GM12801 (cell line): ENCODE data around the gene IGFBP2.

ENCODE experiments used
- CTCF ChIP-seq: IDR thresholded peaks from one replicate; pipeline ENCODE4 v1.5.1; 2011; ENCODE audit warnings: control low read depth; ENCODE audit not compliant: insufficient read length; ENCODE audit errors: extremely low read depth

Gene IGFBP2

GRCh38 chr2:216666461-216667233 lies 33.4 kb downstream of the IGFBP2 start:
- TF ChIP-seq CTCF, result peak; percentile 61

- no peak for TF ChIP-seq CTCF
Measured at GRCh38 chr2:216670266-216671080, 37.3 kb downstream of the IGFBP2 start.

DNA sequence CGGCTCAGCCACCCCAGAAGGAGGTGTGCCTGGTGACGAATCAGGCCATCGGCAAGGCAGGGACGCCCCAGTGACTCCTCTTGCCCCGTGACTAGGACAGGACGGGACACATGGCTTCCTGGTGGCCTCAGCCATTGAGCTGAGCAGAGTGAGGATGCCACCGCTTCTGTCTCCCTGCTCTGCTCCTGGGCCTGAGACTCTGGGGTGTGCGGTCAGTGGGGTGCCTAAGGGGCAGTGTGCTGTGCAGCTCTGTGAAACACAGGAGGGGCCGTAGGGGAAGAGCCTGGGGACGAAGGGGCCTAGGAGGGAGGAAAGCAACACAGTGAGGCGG lies 37.8 kb downstream of the IGFBP2 start:
- TF ChIP-seq CTCF, result no peak

DNA sequence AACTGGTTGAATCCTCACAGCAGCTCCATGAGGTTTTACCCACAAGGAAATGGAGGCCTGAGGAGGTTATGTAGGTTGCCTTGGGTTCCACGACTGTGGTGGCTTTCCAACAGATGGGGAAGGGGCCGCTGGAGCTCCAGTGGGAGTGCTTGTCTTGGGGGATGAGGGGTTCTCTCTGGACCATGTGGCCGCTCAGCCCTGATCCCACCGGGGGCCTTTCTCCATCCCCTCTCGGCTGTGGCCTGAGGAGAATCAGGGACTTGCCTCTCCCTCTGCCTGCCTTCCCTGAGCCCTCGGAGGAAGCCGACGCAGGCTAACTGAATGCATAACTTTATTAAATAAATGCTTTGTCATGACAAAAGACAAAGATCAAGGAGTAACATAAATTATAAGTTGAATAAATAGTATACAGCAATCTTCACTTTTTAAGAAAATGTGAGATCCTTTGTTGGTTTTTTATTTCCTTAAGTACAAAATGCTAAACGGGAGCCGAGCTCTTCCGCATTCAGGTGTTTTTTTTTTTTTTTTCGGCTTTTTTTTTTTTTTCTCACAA lies 38.6 kb downstream of the IGFBP2 start:
- no peak for TF ChIP-seq CTCF

DNA sequence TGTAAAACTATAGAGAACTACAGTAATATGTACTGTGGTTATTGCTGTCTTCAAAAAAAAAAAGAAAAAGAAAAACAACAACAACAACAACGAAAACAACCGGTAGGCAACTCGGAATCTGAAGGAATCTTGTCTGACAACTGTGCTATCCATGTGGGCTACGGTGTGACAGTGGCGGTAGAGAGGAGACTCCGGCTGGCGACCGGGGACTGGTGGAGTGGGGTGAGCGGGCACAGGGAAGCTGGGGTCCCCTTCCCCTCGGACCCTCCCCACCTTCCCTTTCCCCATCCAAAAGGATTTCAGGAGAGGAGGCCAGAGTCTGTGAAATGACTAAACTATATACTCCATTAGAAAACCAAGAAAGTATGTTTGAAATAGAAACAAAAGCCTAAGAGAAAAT lies 39.2 kb downstream of the IGFBP2 start:
- TF ChIP-seq CTCF, result no peak

DNA sequence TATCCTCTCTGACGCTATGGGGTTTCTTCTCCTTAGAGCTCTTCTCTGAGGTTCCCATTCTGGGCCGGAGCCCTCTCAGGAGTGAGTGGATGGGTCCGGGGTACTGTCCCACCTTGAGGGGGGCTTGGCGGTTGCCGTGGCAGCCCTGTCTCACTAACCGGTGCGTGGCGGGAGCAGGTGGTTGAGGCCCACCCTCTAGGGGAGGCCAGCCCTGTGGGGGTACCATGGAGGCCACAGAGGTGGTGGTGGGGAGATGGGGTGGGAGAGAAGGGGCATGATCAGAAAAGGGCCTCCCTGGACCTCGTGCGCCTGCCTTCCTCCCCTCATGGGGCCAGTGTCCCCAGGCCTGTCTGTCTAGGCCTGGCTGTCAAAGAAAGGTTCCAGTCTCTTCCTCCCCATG lies 39.8 kb downstream of the IGFBP2 start:
- no peak for TF ChIP-seq CTCF

- no peak for TF ChIP-seq CTCF
Measured at GRCh38 chr2:216673609-216674008, 40.4 kb downstream of the IGFBP2 start.
